Measurements from ENCODE around the gene OMP. TPM values are rescaled to one million over a fixed set of nuclear protein-coding genes. Genes with fewer than 3 reads are reported as not detected.

The OMP gene
- total and polyA plus RNA-seq, 2 of the 4 experiments (the other 2 are of a cell fraction): 0.27 TPM; not detected in 1

- Histone ChIP-seq H3K9ac (ENCODE audit: low read depth, low read length) (no peak overlapping the region), H3K9me1 (ENCODE audit: insufficient read depth, low read length) (no peaks in the 10 kb centered on the region; the same call in none of the 2 replicates), H4K20me1 (ENCODE audit: insufficient read depth, low read length) (no peaks in the 10 kb centered on the region), H2BK20ac (ENCODE audit: low read depth, low read length) (no peak overlapping the region), H3K56ac (ENCODE audit: extremely low read depth, insufficient read depth, low read length) (no peak overlapping the region), H3K36me3 (ENCODE audit: control insufficient read depth, insufficient read depth, low read length) (peaks cover 31% of the 10 kb centered on the region; the same call in 1 of the 2 replicates), H3K27me3 (ENCODE audit: control insufficient read depth, insufficient read depth, low read length) (no peaks in the 10 kb centered on the region), H3K4me2 (ENCODE audit: low read depth, low read length) (no peak overlapping the region), H2AFZ (replicated peaks; ENCODE audit: low read length, poor library complexity) (no peak overlapping the region), H4K5ac (ENCODE audit: low read depth, low read length) (no peak overlapping the region), H3K23ac (ENCODE audit: low read depth, low read length) (no peak overlapping the region), H3K4me3 (ENCODE audit: insufficient read depth, low read depth, low read length) (no peak overlapping the region), H2BK5ac (ENCODE audit: low read depth, low read length, poor library complexity, severe bottlenecking) (no peak overlapping the region), H3K27ac (ENCODE audit: insufficient read depth, low read length) (no peak overlapping the region), H3K18ac (ENCODE audit: low read depth, low read length) (no peak overlapping the region), H3K4me1 (ENCODE audit: control insufficient read depth, insufficient read depth, low read length) (no peaks in the 10 kb centered on the region), H4K8ac (ENCODE audit: low read depth in 2 of 2, low read length in 2 of 2) (no peak overlapping the region), H2BK15ac (ENCODE audit: low read depth, low read length) (no peak overlapping the region), H3K79me1 (ENCODE audit: low read depth in 1 of 2, low read length in 2 of 2) (no peaks in the 10 kb centered on the region), H2BK120ac (ENCODE audit: low read depth, low read length) (no peak overlapping the region), H3K14ac (replicated peaks; ENCODE audit: low read depth, low read length) (no peak overlapping the region), H2AK5ac (ENCODE audit: low read depth, low read length) (no peak overlapping the region), H4K91ac (ENCODE audit: insufficient read depth, low read depth, low read length) (no peak overlapping the region), H3K4ac (ENCODE audit: low read depth, low read length) (no peak overlapping the region), H3K9me3 (ENCODE audit: control insufficient read depth, insufficient read depth, low read length) (no peaks in the 10 kb centered on the region), H2AK9ac (replicated peaks; ENCODE audit: low read depth, low read length, poor library complexity) (no peak overlapping the region)
- ChIA-PET POLR2A (ENCODE audit: unreplicated experiment) (no interaction called here), CTCF (no interaction called here)
- no peak for DNase-seq
- BruUV-seq (replicated peaks): no TSS peak
- dilution Hi-C loops (cut with HindIII; ENCODE audit: low sequenced_read_pairs, unreplicated experiment) (no loop called here), in situ Hi-C loops (cut with MboI; ENCODE audit: low sequenced_read_pairs) (no loop called here), intact Hi-C loops (cut with micrococcal nuclease) (no loop called here)
- no peak for ATAC-seq (ENCODE audit: low read depth)
- WGBS, 2 experiments (ENCODE audit: extremely low coverage in 2 of 2, insufficient read length in 1 of 2): 91% methylated on average over 5 of the region's 9 CpGs; no CpG with 5 or more reads in 1 of the 2 experiments
- TF ChIP-seq CEBPB (IDR thresholded peaks at IDR 0.05; ENCODE audit: low read depth, low read length) (no peak), BHLHE40 (IDR thresholded peaks at IDR 0.05; ENCODE audit: low read depth, low read length) (no peak), RFX5 (IDR thresholded peaks at IDR 0.05; ENCODE audit: low read depth, low read length) (no peak), MAZ (IDR thresholded peaks at IDR 0.05; ENCODE audit: borderline replicate concordance, low read depth, low read length) (no peak), SMC3 (IDR thresholded peaks at IDR 0.05; ENCODE audit: low read depth, low read length) (no peak), MAFK (IDR thresholded peaks at IDR 0.05; ENCODE audit: low read depth, low read length) (no peak), CTCF (conservative IDR thresholded peaks at IDR 0.05; ENCODE audit: low read depth, low read length) (no peak), NFE2L2 (IDR thresholded peaks at IDR 0.05; ENCODE audit: low read depth, low read length) (no peak), RCOR1 (IDR thresholded peaks at IDR 0.05; ENCODE audit: insufficient replicate concordance, low read length) (no peak), USF2 (IDR thresholded peaks at IDR 0.05; ENCODE audit: low read depth, low read length) (no peak), MXI1 (IDR thresholded peaks at IDR 0.05; ENCODE audit: borderline replicate concordance, low read depth, low read length) (no peak), POLR2A (IDR thresholded peaks at IDR 0.05; ENCODE audit: low read depth, low read length) (no peak), CHD1 (IDR thresholded peaks at IDR 0.05; ENCODE audit: low read depth, low read length) (no peak)
These were observed 16.9 kb downstream of the OMP start for GRCh38 chr11:77119531-77119936.

Measured in IMR-90 (cell line).